T-helper 2 cell treated with Interferon-gamma antibody and Interleukin-4, amounts not matched to agents 100 ng/mL and 5 ng/mL, for 36 hours (primary cell): ENCODE measurements around the gene PRKAG3. TPM values are rescaled to one million over a fixed set of nuclear protein-coding genes. Genes with fewer than 3 reads are reported as not detected.

Experiments used
- intact Hi-C: fragments of 100-400 bp; cut with micrococcal nuclease; formaldehyde crosslinking; loops from one replicate; pipeline ENCODE4 v1.15.1; 2023
- total RNA-seq: library from RNA; stranded (reverse); gene quantifications from 2 replicates; pipeline ENCODE4 v1.2.3, GENCODE V29; 2022

Gene PRKAG3
- not detected in 2 replicates for total RNA-seq

GRCh38 chr2:218831378-218831990, at the start of gene PRKAG3:
PRKAG3 (minus strand) TSS chr2:218831803.
- intact Hi-C loops, result no loop called here

- intact Hi-C loops, result loop anchor here (1.0 kb wide), 1 partner anchor 11 kb away; no protein-coding TSS in a partner anchor
Measured at GRCh38 chr2:218880859-218881594, 49.4 kb upstream of the PRKAG3 start.

- intact Hi-C loops, result loop anchor here (1.0 kb wide), 1 partner anchor 12 kb away; no protein-coding TSS in a partner anchor
Measured at GRCh38 chr2:218880102-218880858, 48.7 kb upstream of the PRKAG3 start, which contains the start of gene WNT10A. WNT10A (plus strand) TSS chr2:218880852; CDS start chr2:218880996, 144 bp downstream.

GRCh38 chr2:218879776-218880101, 48.1 kb upstream of the PRKAG3 start:
- intact Hi-C loops, result loop anchor here (1.0 to 5.0 kb wide), 2 partner anchors 13 to 103 kb away; no protein-coding TSS in a partner anchor

GRCh38 chr2:218878926-218879761, 47.5 kb upstream of the PRKAG3 start:
- intact Hi-C loops, result loop anchor here (5.0 kb wide), 1 partner anchor 103 kb away; no protein-coding TSS in a partner anchor

- intact Hi-C loops, result loop anchor here (5.0 kb wide), 1 partner anchor 104 kb away; no protein-coding TSS in a partner anchor
Measured at GRCh38 chr2:218878486-218878885, 46.9 kb upstream of the PRKAG3 start.

GRCh38 chr2:218877891-218878290, 46.3 kb upstream of the PRKAG3 start:
- intact Hi-C loops, result loop anchor here (5.0 kb wide), 1 partner anchor 104 kb away; no protein-coding TSS in a partner anchor

GRCh38 chr2:218877331-218877730, 45.7 kb upstream of the PRKAG3 start:
- intact Hi-C loops, result loop anchor here (5.0 kb wide), 1 partner anchor 105 kb away; no protein-coding TSS in a partner anchor

- intact Hi-C loops, result loop anchor here (1.0 to 5.0 kb wide), 2 partner anchors 22 to 106 kb away; no protein-coding TSS in a partner anchor
Measured at GRCh38 chr2:218876562-218877219, 45.1 kb upstream of the PRKAG3 start.

- intact Hi-C loops, result loop anchor here (1.0 to 5.0 kb wide), 2 partner anchors 23 to 107 kb away; no protein-coding TSS in a partner anchor
Measured at GRCh38 chr2:218875692-218876246, 44.2 kb upstream of the PRKAG3 start.

- intact Hi-C loops, result no loop called here
Measured at GRCh38 chr2:218873359-218874194, 42.0 kb upstream of the PRKAG3 start.

GRCh38 chr2:218872645-218873358, 41.2 kb upstream of the PRKAG3 start:
- intact Hi-C loops, result no loop called here

- intact Hi-C loops, result no loop called here
Measured at GRCh38 chr2:218871345-218872302, 40.0 kb upstream of the PRKAG3 start.

- intact Hi-C loops, result no loop called here
Measured at GRCh38 chr2:218870984-218871344, 39.4 kb upstream of the PRKAG3 start.

- intact Hi-C loops, result no loop called here
Measured at GRCh38 chr2:218869064-218869463, 37.5 kb upstream of the PRKAG3 start.

GRCh38 chr2:218867900-218868299, 36.3 kb upstream of the PRKAG3 start:
- intact Hi-C loops, result no loop called here

GRCh38 chr2:218865999-218866398, 34.4 kb upstream of the PRKAG3 start:
- intact Hi-C loops, result no loop called here
